Left lung (tissue), 10 donors: ENCODE data around the gene MAP3K7CL. TPM values are rescaled to one million over a fixed set of nuclear protein-coding genes. Genes with fewer than 3 reads are reported as not detected.
"Not testable (repeated sequence)": the region's sequence is repeated elsewhere in the genome, so short reads cannot be mapped to it uniquely, and the experiment has no call there.

Experiments
- ATAC-seq: fragments of 200-7000 bp; cut with Tn5 transposase; one replicate; pipeline ENCODE4 v1.9.1; 2020; ENCODE audit warnings: moderate library complexity
- DNase-seq, 4 donors: peaks; one replicate each; pipeline ENCODE4 v3.0.0-alpha.2; 2013 to 2020
- H3K27ac ChIP-seq, 2 donors: fragments of 200-600 bp; sonication (generic) in 1 of 2; one replicate each; pipeline versions ENCODE4 v1.5.0 to v1.8.0; 2020 to 2021
- H3K27me3 ChIP-seq, 2 donors: fragments of 200-600 bp; sonication (generic) in 1 of 2; one replicate each; pipeline versions ENCODE4 v1.5.0 to v1.8.0; 2020 to 2021
- H3K36me3 ChIP-seq, 2 donors: fragments of 200-600 bp; sonication (generic) in 1 of 2; one replicate each; pipeline versions ENCODE4 v1.5.0 to v1.8.0; 2020 to 2021
- H3K4me1 ChIP-seq, 2 donors: fragments of 200-600 bp; one replicate each; pipeline ENCODE4 v1.8.0; 2021
- H3K4me3 ChIP-seq, 2 donors: fragments of 200-600 bp; sonication (generic) in 1 of 2; one replicate each; pipeline versions ENCODE4 v1.5.0 to v1.8.0; 2020 to 2021; ENCODE audit warnings: mild to moderate bottlenecking in 1 of 2
- H3K9me3 ChIP-seq, 2 donors: fragments of 200-600 bp; sonication (generic) in 1 of 2; one replicate each; pipeline versions ENCODE4 v1.5.0 to v1.8.0; 2020 to 2021
- CTCF ChIP-seq, 2 donors: fragments of 200-600 bp; sonication (generic) in 1 of 2; IDR thresholded peaks; one replicate each; pipeline versions ENCODE4 v1.5.0 to v1.8.0; 2021; ENCODE audit warnings: antibody characterized with exemption in 2 of 2
- intact Hi-C, 2 donors: fragments of 100-400 bp; cut with DNase I; formaldehyde crosslinking; loops; one replicate each; pipeline versions ENCODE4 v1.11.2 to v1.14.2; 2022
- polyA plus RNA-seq, 6 donors: library from polyadenylated mRNA; unstranded; fragments of 120-200 nt; gene quantifications; one replicate each; pipeline ENCODE4 v1.2.1, GENCODE V29; 2013; ENCODE audit not compliant: insufficient read length in 6 of 6
- total RNA-seq, 2 donors: library from RNA; stranded (reverse); fragmentation: NEBNext Ultra II Directional; extraction: Animal tissue kit (Norgen Biotek cat#: 25700); gene quantifications; one replicate each; pipeline ENCODE4 v1.2.1, GENCODE V29; 2021
- donor health status: DM: no; HTN: yes; CAD: no.
- donor health status: DM: no; HTN: no; CAD: no.

MAP3K7CL gene
- total and polyA plus RNA-seq, 8 donors: 5.0 to 8.5 (median 6.8) TPM

- peak in 2 of 4 donors; percentile 46 to 75 for DNase-seq
- Histone ChIP-seq H3K36me3 (no peaks in the 10 kb centered on the region), H3K9me3 (no peaks in the 10 kb centered on the region), H3K27me3 (no peaks in the 10 kb centered on the region), H3K27ac (peak overlapping the region; percentile 71 to 84), H3K4me1 (peaks cover 0 to 57% of the 10 kb centered on the region in 2 donors), H3K4me3 (no peak overlapping the region)
- intact Hi-C loops: loop anchor here in 1 of 2 donors (5.0 kb wide), 1 partner anchor 208 kb away; no protein-coding TSS in a partner anchor
- TF ChIP-seq CTCF (IDR thresholded peaks at IDR 0.05): peak; percentile 61 to 71
- peak; percentile 76 for ATAC-seq
Measured at GRCh38 chr21:29164323-29164942, 34.0 kb downstream of the MAP3K7CL start.

GRCh38 chr21:29166323-29166722 is 35.9 kb downstream of the MAP3K7CL start:
- intact Hi-C loops: no loop called here
- no peak for TF ChIP-seq CTCF (IDR thresholded peaks at IDR 0.05)
- Histone ChIP-seq H3K4me3 (no peak overlapping the region), H3K27me3 (no peaks in the 10 kb centered on the region), H3K9me3 (no peaks in the 10 kb centered on the region), H3K27ac (no peak overlapping the region), H3K36me3 (no peaks in the 10 kb centered on the region), H3K4me1 (peaks cover 0 to 69% of the 10 kb centered on the region in 2 donors)
- ATAC-seq (no peak), DNase-seq (no peak)

- no peak overlapping the region for H3K27ac ChIP-seq
- no peak for DNase-seq
- no peaks in the 10 kb centered on the region for H3K36me3 ChIP-seq
- peaks cover 0 to 74% of the 10 kb centered on the region in 2 donors for H3K4me1 ChIP-seq
- ATAC-seq: no peak
- no peak for TF ChIP-seq CTCF (IDR thresholded peaks at IDR 0.05)
- intact Hi-C loops: no loop called here
- H3K4me3 ChIP-seq: no peak overlapping the region
- H3K27me3 ChIP-seq: no peaks in the 10 kb centered on the region
- no peaks in the 10 kb centered on the region for H3K9me3 ChIP-seq
Measured at GRCh38 chr21:29166853-29167252, 36.4 kb downstream of the MAP3K7CL start.

GRCh38 chr21:29167481-29167880 is 37.0 kb downstream of the MAP3K7CL start:
- H3K4me3 ChIP-seq, H3K9me3 ChIP-seq, ATAC-seq, H3K27me3 ChIP-seq, intact Hi-C loops, DNase-seq, H3K36me3 ChIP-seq, H3K27ac ChIP-seq: not testable (repeated sequence)
- peaks cover 0 to 74% of the 10 kb centered on the region in 2 donors for H3K4me1 ChIP-seq

- H3K27ac ChIP-seq: peak overlapping the region in 1 of 2 donors; percentile 20
- H3K4me3 ChIP-seq: no peak overlapping the region
- no peaks in the 10 kb centered on the region for H3K27me3 ChIP-seq
- TF ChIP-seq CTCF (IDR thresholded peaks at IDR 0.05): no peak
- no peaks in the 10 kb centered on the region for H3K36me3 ChIP-seq
- H3K4me1 ChIP-seq: peaks cover 0 to 68% of the 10 kb centered on the region in 2 donors
- intact Hi-C loops: no loop called here
- H3K9me3 ChIP-seq: no peaks in the 10 kb centered on the region
- DNase-seq (no peak), ATAC-seq (peak; percentile 65)
Measured at GRCh38 chr21:29168891-29169315, 38.5 kb downstream of the MAP3K7CL start.

- no peak for DNase-seq
- Histone ChIP-seq H3K27ac (no peak overlapping the region), H3K36me3 (no peaks in the 10 kb centered on the region), H3K9me3 (no peaks in the 10 kb centered on the region), H3K27me3 (no peaks in the 10 kb centered on the region), H3K4me3 (no peak overlapping the region), H3K4me1 (peaks cover 0 to 67% of the 10 kb centered on the region in 2 donors)
- intact Hi-C loops: no loop called here
- ATAC-seq: no peak
- TF ChIP-seq CTCF (IDR thresholded peaks at IDR 0.05): no peak
Measured at GRCh38 chr21:29170944-29171343, 40.5 kb downstream of the MAP3K7CL start.
